DOHH2 (cell line): ENCODE measurements around the gene ZNF124.
A peak's percentile ranks its signal among the peaks of the same experiment; 100 is the strongest.
"Not testable (repeated sequence)": the region's sequence is repeated elsewhere in the genome, so short reads cannot be mapped to it uniquely, and the experiment has no call there.

Source experiments
- H3F3A ChIP-seq: fragments of 200-600 bp; sonication (generic), shearing (Covaris generic); 2 replicates; pipeline ENCODE4 v1.6.0; 2016; ENCODE audit warnings: antibody characterized with exemption, mild to moderate bottlenecking; ENCODE audit not compliant: control insufficient read depth, insufficient read depth
- H3K27ac ChIP-seq: fragments of 200-600 bp; sonication (generic); 2 replicates; pipeline ENCODE4 v1.5.1; 2014; ENCODE audit warnings: low read depth, mild to moderate bottlenecking, low read length, moderate library complexity
- H3K27me3 ChIP-seq: fragments of 200-600 bp; sonication (generic); 2 replicates; pipeline ENCODE4 v1.6.1; 2014; ENCODE audit warnings: mild to moderate bottlenecking, low read length, mixed read lengths; ENCODE audit not compliant: control insufficient read depth
- H3K36me3 ChIP-seq: fragments of 200-600 bp; sonication (generic); 2 replicates; pipeline ENCODE4 v1.6.1; 2014; ENCODE audit warnings: mild to moderate bottlenecking, low read length, moderate library complexity, mixed read lengths; ENCODE audit not compliant: control insufficient read depth
- H3K4me1 ChIP-seq: fragments of 200-600 bp; sonication (generic); 2 replicates; pipeline ENCODE4 v1.6.1; 2014; ENCODE audit warnings: mild to moderate bottlenecking, low read length, mixed read lengths; ENCODE audit not compliant: control insufficient read depth
- H3K4me2 ChIP-seq: fragments of 200-600 bp; sonication (generic); 2 replicates; pipeline ENCODE4 v1.6.0; 2014; ENCODE audit warnings: mild to moderate bottlenecking, low read length, moderate library complexity
- H3K4me3 ChIP-seq: fragments of 200-600 bp; sonication (generic); 2 replicates; pipeline ENCODE4 v1.5.1; 2014; ENCODE audit warnings: mild to moderate bottlenecking, low read length, mixed read lengths
- H3K79me2 ChIP-seq: fragments of 200-600 bp; sonication (generic); 2 replicates; pipeline ENCODE4 v1.6.1; 2014; ENCODE audit warnings: mild to moderate bottlenecking, low read length, mixed read lengths; ENCODE audit not compliant: control insufficient read depth
- H3K9me2 ChIP-seq: fragments of 200-600 bp; sonication (generic); replicated peaks from 2 replicates; pipeline ENCODE4 v1.6.1; 2014; ENCODE audit warnings: mild to moderate bottlenecking, low read length, mixed read lengths; ENCODE audit not compliant: control insufficient read depth
- H3K9me3 ChIP-seq: fragments of 200-600 bp; sonication (generic); 2 replicates; pipeline ENCODE4 v1.6.1; 2014; ENCODE audit warnings: antibody characterized with exemption, low read length, mixed read lengths; ENCODE audit not compliant: control insufficient read depth, insufficient read depth
- H4K20me1 ChIP-seq: fragments of 200-600 bp; sonication (generic); 2 replicates; pipeline ENCODE4 v1.6.0; 2014; ENCODE audit warnings: low read depth, mild to moderate bottlenecking, antibody characterized with exemption, low read length, moderate library complexity; ENCODE audit not compliant: control insufficient read depth, insufficient read depth
- EZH2phosphoT487 ChIP-seq: fragments of 200-600 bp; sonication (generic); IDR thresholded peaks from 2 replicates; pipeline ENCODE4 v1.6.1; 2017; ENCODE audit warnings: borderline replicate concordance, mild to moderate bottlenecking, antibody characterized with exemption, low read length, moderate library complexity, mixed read lengths
- TF ChIP-seq, protein P1 (sequence below): fragments of 200-600 bp; sonication (generic); IDR thresholded peaks from one replicate; pipeline ENCODE4 v1.5.1; 2014; ENCODE audit warnings: antibody characterized with exemption, mild to moderate bottlenecking, low read depth, low read length; ENCODE audit not compliant: poor library complexity, severe bottlenecking

Gene ZNF124

DNA sequence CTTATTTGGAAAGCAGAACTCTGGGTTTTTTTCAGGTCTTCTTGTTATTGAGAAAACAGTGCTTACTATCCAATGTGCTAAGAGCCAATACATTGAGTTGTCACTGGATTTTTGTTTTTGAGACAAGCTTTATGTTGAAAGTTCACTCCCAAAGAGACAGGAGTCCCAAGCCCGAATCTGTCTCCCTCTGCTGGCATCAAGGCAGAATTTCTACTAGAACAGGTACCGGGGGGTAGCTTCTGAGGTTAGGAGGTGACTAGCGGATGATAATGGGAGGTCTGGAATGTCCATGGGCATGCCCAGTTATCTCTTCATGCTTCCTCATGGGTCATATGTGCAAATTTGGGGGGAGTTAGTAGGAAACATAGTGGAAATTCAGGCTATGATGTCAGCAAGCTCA, 25.1 kb downstream of the ZNF124 start:
- no peak overlapping the region for H3K4me2 ChIP-seq
- no peak overlapping the region for H3K4me3 ChIP-seq
- H3K79me2 ChIP-seq: peaks cover 61% of the 10 kb centered on the region
- H4K20me1 ChIP-seq: no peaks in the 10 kb centered on the region
- no peaks in the 10 kb centered on the region for H3K27me3 ChIP-seq
- no peak overlapping the region for H3K27ac ChIP-seq
- H3F3A ChIP-seq: peaks cover 4% of the 10 kb centered on the region; the same call in 1 of the 2 replicates
- TF ChIP-seq, protein P1, sequence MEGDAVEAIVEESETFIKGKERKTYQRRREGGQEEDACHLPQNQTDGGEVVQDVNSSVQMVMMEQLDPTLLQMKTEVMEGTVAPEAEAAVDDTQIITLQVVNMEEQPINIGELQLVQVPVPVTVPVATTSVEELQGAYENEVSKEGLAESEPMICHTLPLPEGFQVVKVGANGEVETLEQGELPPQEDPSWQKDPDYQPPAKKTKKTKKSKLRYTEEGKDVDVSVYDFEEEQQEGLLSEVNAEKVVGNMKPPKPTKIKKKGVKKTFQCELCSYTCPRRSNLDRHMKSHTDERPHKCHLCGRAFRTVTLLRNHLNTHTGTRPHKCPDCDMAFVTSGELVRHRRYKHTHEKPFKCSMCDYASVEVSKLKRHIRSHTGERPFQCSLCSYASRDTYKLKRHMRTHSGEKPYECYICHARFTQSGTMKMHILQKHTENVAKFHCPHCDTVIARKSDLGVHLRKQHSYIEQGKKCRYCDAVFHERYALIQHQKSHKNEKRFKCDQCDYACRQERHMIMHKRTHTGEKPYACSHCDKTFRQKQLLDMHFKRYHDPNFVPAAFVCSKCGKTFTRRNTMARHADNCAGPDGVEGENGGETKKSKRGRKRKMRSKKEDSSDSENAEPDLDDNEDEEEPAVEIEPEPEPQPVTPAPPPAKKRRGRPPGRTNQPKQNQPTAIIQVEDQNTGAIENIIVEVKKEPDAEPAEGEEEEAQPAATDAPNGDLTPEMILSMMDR: peak; percentile 55
- no peak for TF ChIP-seq EZH2phosphoT487
- no peaks in the 10 kb centered on the region for H3K4me1 ChIP-seq
- H3K36me3 ChIP-seq: peaks cover 76% of the 10 kb centered on the region
- H3K9me2 ChIP-seq: no peaks in the 10 kb centered on the region
- peaks cover 53% of the 10 kb centered on the region for H3K9me3 ChIP-seq

DNA sequence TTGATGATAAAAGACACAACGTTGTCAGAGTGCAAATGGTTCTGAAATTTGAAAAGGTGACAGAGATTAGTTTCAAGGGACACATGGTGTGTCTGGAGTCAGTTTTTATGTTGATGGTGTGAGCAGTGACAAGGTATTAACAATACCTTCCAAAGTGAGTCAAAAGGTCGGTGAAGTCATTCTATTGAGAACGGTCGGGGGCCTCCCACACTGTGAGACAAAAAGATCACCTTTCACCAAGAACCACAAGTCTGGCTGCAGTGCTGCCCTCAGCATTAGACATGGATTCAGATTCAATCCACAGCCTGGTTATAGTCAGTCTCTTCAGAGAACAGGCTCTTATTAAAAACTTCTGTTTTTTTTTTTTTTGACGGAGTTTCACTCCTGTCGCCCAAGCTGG, 26.5 kb downstream of the ZNF124 start:
- H4K20me1 ChIP-seq: no peaks in the 10 kb centered on the region
- H3K27me3 ChIP-seq: no peaks in the 10 kb centered on the region
- peaks cover 3% of the 10 kb centered on the region; the same call in 1 of the 2 replicates for H3F3A ChIP-seq
- no peak overlapping the region for H3K4me2 ChIP-seq
- peaks cover 83% of the 10 kb centered on the region for H3K36me3 ChIP-seq
- no peak overlapping the region for H3K4me3 ChIP-seq
- no peaks in the 10 kb centered on the region for H3K9me2 ChIP-seq
- H3K9me3 ChIP-seq: peaks cover 62% of the 10 kb centered on the region
- no peaks in the 10 kb centered on the region for H3K4me1 ChIP-seq
- H3K79me2 ChIP-seq: peaks cover 71% of the 10 kb centered on the region
- H3K27ac ChIP-seq: no peak overlapping the region
- TF ChIP-seq, protein P1: no peak

DNA sequence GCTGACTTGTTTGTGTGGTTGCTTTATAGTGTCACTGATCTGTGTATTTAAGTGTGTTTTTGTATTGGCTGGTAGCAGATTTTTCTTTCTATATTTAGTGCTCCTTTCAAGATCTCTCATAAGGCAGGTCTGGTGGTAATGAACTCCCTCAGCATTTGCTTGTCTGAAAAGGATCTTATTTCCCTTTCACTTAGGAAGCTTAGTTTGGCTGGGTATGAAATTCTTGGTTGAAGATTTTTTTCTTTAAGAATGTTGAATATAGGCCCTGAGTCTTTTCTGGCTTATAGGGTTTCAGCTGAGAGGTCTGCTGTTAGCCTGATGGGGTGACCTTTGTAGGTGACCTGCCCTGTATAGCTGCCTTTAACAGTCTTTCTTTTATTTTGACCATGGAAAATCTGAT, 32.3 kb downstream of the ZNF124 start:
- not testable (repeated sequence) for H3K4me3 ChIP-seq, H3K27me3 ChIP-seq, H3F3A ChIP-seq, H3K4me1 ChIP-seq, H4K20me1 ChIP-seq, H3K27ac ChIP-seq, H3K4me2 ChIP-seq, H3K9me2 ChIP-seq
- H3K9me3 ChIP-seq: peaks cover 63% of the 10 kb centered on the region
- H3K79me2 ChIP-seq: peaks cover 67% of the 10 kb centered on the region
- H3K36me3 ChIP-seq: peaks cover 43% of the 10 kb centered on the region

DNA sequence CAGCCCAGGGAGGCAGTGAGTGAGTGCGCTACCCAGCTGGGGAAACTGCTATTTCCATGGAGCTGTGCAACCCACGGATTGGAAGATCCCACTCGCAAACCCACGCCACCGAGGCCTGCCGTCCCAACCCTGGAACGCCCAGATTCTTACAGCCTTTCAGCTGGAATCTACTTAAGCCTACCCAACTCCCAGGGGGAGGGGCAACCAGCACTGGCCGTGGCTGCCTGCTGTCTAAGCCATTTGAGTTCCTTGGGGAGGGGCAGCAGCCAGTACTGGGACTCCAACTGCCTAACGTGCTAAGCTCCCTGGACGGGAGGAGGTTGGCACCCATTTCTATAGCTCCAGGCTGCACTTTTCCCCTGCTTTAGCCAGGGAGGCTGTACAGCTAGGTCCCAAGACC, 40.6 kb downstream of the ZNF124 start:
- no peaks in the 10 kb centered on the region for H3K27me3 ChIP-seq
- no peaks in the 10 kb centered on the region for H4K20me1 ChIP-seq
- peaks cover 32% of the 10 kb centered on the region for H3K36me3 ChIP-seq
- peaks cover 5% of the 10 kb centered on the region for H3K4me1 ChIP-seq
- H3K9me3 ChIP-seq: peaks cover 36% of the 10 kb centered on the region; the same call in 1 of the 2 replicates
- TF ChIP-seq EZH2phosphoT487: no peak
- TF ChIP-seq, protein P1: no peak
- H3K4me3 ChIP-seq: no peak overlapping the region
- peaks cover 55% of the 10 kb centered on the region for H3K79me2 ChIP-seq
- no peaks in the 10 kb centered on the region for H3F3A ChIP-seq
- H3K9me2 ChIP-seq: no peaks in the 10 kb centered on the region
- no peak overlapping the region for H3K4me2 ChIP-seq
- H3K27ac ChIP-seq: no peak overlapping the region

DNA sequence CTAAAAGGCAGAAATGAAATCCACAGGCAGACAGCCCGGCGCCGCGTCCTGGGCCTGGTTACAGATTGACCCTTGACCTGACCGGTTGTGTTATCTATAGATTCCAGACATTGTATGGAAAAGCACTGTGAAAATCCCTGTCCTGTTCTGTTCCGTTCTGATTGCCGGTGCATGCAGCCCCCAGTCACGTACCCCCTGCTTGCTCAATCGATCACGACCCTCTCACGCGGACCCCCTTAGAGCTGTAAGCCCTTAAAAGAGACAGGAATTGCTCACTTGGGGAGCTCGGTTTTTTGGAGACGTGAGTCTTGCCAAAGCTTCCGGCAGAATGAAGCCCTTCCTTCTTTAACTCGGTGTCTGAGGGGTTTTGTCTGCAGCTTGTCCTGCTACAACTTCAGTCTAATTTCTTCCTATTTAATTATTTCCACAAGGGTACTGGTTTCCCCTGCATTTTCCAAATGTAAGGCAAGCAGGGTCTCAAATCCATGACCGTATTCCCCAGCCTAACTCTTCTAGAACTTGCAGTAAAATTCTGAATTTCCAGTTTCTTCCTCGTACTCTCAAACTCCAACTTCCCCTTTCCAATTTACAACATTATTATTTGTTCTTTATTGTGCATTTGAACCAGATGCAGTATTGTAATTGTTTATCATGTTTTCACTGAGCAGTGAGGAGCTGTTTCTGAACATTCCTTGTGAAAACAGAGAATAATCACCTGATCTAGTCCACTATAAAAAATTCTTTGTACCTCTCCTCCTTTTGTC, 44.1 kb downstream of the ZNF124 start:
- not testable (repeated sequence) for H4K20me1 ChIP-seq, H3K4me1 ChIP-seq, H3K27ac ChIP-seq, H3K9me2 ChIP-seq, H3K27me3 ChIP-seq, H3F3A ChIP-seq
- peak overlapping the region; percentile 68 for H3K4me2 ChIP-seq
- peak overlapping the region; percentile 68 for H3K4me3 ChIP-seq
- peaks cover 14% of the 10 kb centered on the region; the same call in 1 of the 2 replicates for H3K9me3 ChIP-seq
- H3K36me3 ChIP-seq: peaks cover 26% of the 10 kb centered on the region
- H3K79me2 ChIP-seq: peaks cover 32% of the 10 kb centered on the region

DNA sequence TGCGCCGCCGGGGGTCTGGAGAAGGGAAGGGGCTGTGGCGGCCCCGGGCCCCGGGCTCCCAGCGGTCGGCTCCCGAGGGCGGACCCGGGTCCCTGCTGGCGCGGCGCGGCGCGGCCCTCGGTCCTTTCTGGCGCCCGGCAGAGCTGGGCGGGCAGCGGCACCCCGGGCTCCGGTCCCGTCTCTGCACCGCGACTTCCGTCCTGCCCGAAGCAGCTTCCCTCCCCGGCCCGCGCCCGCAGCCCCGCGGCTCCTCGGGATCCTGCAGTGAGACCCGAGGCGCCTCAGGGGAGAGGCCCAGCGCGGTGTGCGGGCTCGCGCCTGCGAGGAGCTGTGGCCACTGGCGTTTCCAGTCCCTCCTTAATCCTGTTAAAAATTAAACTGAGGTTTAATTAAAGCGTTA, 45.2 kb downstream of the ZNF124 start:
- H3K4me1 ChIP-seq, H3K4me2 ChIP-seq, H3F3A ChIP-seq, H3K27ac ChIP-seq, H4K20me1 ChIP-seq, H3K9me2 ChIP-seq, H3K9me3 ChIP-seq, H3K4me3 ChIP-seq, H3K27me3 ChIP-seq: not testable (repeated sequence)
- peaks cover 15% of the 10 kb centered on the region for H3K36me3 ChIP-seq
- peaks cover 23% of the 10 kb centered on the region for H3K79me2 ChIP-seq
